Upper lobe of left lung (tissue), 4 donors: ENCODE data around the gene GALNT13.

Experiments used
- CTCF ChIP-seq, 6 experiments: fragments of 450-650 bp in 4 of 6; fragments of 200-600 bp in 2 of 6; sonication (generic) in 2 of 6; IDR thresholded peaks; one replicate each; pipeline ENCODE4 v1.5.1; 2016 to 2019; ENCODE audit warnings: antibody characterized with exemption in 6 of 6
- POLR2A ChIP-seq, 4 donors: fragments of 450-650 bp; IDR thresholded peaks; one replicate each; pipeline ENCODE4 v1.5.1; 2016 to 2017; ENCODE audit warnings: antibody characterized with exemption in 4 of 4, mild to moderate bottlenecking in 2 of 4
- POLR2AphosphoS5 ChIP-seq, 2 donors: sonication (generic); formaldehyde crosslinking; IDR thresholded peaks; one replicate each; pipeline ENCODE4 v1.5.1; 2017; ENCODE audit warnings: antibody characterized with exemption in 2 of 2

- no peak for TF ChIP-seq CTCF (IDR thresholded peaks at IDR 0.05)
- no peak for TF ChIP-seq POLR2AphosphoS5 (IDR thresholded peaks at IDR 0.05)
- TF ChIP-seq POLR2A (IDR thresholded peaks at IDR 0.05): no peak
Measured at GRCh38 chr2:154046493-154046892, 174.8 kb downstream of the GALNT13 start.
